ENCODE data around the gene OSER1.

GRCh38 chr20:44241796-44242195 is 31.2 kb upstream of the OSER1 start:
- TF ChIP-seq CTCF (conservative IDR thresholded peaks at IDR 0.05; ENCODE audit: low read length) (no peak), EZH2phosphoT487 (IDR thresholded peaks at IDR 0.05; ENCODE audit: borderline replicate concordance) (no peak)

Data from Loucy (cell line).